HG03520 (cell line): Measurements from ENCODE around the gene TSPAN32.

Experiments used
- ATAC-seq: cut with Tn5 transposase; IDR thresholded peaks from one replicate; pipeline ENCODE4 v1.9.1; 2021; ENCODE audit warnings: mild to moderate bottlenecking, moderate library complexity; ENCODE audit not compliant: unreplicated experiment

Gene TSPAN32

GRCh38 chr11:2314136-2314524 lies 12.3 kb downstream of the TSPAN32 start:
- no peak for ATAC-seq

DNA sequence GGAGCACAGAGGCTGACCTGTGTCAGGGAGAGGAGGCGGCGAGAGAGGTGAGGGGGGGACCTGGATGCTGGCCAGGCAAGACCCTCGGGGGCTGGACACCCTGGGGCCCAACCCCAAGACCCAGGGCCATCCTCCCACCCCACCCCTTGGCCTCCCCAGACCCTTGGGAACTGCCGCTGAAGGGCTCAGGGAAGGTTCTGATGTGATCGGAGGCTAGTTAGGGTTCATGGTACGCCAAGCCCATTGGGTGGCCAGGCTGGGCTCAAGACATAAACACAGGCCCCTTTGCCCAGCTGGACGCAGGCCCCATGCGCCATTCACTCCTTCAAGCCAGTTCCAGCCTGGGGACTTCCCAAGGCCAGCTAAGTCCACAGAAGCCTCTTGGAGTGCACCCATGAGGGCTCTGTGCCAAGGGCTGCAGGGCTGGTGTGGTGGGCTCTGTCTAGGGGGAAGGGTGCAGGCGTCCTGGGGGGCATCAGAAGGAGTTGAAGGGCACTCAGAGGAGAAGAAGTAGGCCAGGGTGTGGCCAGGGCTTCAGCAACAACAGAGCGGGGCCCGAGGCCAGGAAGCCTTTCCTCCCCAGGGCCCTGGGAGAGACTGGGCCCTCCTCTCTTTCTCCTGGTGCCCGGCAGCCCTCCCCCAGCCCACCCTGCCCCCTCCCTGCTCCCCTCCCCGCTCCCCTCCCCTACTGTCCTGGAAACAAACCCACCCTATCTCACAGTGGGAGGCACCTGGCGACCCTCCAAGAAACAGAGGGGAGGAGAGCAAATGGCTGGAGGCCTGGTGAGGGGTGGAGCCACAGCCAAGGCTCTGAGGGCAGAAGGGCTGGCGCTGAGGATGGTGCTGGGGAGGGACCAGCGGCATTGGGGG lies 12.9 kb downstream of the TSPAN32 start:
- ATAC-seq = no peak

- no peak for ATAC-seq
Measured at GRCh38 chr11:2315395-2316168, 13.8 kb downstream of the TSPAN32 start.

GRCh38 chr11:2316169-2316962 lies 14.6 kb downstream of the TSPAN32 start:
- ATAC-seq = no peak

GRCh38 chr11:2316963-2317244 lies 15.1 kb downstream of the TSPAN32 start:
- ATAC-seq = no peak

DNA sequence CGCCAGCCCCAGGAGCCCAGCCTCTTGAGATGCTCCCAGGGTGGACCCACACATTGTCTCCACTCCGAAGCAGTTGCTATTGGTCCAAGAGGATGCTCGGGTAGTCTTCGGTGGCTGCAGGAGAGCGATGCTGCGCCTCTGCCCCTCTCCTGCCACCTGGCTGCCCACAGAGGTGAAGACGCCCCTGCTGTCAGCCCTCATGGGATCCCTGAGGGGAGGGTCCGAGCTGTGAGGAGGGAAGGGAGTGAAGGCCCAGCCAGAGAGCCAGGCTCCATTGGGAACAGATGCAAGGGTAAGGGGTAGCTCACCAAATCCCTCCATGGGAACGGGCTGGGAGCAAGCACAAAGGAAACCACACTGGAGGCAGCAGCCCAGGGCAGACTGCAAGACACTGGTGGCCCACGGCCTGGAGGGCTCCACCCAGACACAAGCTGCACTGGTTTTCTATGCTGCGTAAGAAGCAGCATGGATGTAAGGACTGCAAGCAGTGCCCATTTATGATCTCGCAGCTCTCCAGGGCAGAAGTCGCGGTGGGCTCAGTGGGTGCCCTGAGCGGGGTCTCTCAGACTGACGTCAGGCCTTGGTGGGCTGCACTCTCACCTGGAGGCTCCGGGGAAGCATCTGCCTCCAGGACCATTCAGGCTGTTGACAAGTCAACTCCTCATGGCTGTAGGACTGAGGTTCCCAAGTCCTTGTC lies 15.7 kb downstream of the TSPAN32 start:
- no peak for ATAC-seq

- ATAC-seq = no peak
Measured at GRCh38 chr11:2318123-2318522, 16.3 kb downstream of the TSPAN32 start.

DNA sequence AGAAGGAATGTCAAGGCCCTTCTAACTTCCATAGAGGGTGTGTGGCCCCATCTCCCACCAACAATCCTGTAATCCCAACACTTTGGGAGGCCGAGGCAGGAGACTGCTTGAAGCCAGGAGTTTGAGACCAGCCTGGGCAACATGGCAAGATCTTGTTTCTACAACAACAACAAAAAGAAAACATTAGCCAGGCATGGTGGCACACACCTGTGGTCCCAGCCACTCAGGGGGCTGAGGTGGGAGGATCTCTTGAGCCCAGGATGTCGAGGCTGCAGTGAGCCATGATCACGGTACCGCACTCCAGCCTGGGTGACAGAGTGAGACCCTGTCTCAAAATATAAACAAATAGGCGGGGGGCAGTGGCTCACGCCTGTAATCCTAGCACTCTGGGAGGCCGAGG lies 16.9 kb downstream of the TSPAN32 start:
- ATAC-seq = no peak

- ATAC-seq = no peak
Measured at GRCh38 chr11:2319791-2320472, 18.1 kb downstream of the TSPAN32 start.

DNA sequence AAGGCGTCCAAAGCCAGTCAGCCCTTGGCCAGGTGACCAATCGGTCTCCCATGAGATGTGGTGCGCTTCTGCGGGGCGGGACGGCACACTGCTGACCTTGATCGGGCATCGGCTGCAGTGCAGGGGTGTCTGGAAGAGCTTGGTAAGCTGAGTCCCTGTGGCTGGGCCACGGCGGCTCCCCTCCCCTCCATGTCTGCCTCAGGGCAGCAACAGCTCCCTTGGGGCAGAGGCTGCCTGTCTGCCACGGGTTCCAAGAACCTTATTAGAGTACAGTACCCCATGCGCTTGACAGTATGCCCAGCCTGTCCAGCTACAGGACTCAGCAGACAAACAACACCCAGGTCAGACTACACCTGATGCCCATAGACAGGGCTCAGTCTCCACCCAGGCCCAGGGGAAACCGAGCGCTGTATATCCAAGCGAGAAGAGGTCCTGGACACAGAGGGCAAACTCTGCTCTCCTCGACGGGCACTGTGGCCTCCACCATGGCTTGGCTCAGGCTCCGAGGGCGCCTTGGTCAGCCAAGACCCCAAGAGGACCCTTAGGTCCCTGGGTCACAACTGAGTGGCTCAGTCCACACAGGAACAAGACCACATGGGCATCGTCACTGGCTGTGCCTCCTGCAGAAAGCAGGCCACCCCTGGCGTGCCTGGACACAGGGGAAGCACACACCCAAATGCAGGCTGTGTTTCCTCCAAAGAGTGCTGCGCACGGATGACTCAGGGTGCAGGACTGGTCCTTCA lies 18.9 kb downstream of the TSPAN32 start:
- no peak for ATAC-seq

- ATAC-seq = no peak
Measured at GRCh38 chr11:2321311-2321683, 19.5 kb downstream of the TSPAN32 start.

DNA sequence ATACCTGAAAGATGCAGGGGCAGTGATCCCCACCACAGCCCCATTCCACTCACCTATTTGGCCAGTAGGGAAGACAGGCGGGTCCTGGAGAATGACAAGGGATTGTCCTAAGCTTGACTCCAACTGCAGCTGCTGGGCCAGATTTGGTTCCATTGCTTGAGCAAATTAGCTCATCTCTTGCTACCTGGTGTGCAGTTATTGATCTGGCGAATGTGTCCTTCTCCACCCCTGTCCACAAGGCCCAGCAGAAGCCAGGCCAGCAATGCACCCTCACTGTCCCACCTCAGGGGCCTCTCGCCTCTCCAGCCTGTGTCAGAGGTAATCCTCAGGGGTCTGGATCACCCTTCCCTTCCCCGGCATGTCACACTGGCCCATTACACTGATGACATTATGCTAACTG lies 23.3 kb downstream of the TSPAN32 start:
- ATAC-seq = no peak

DNA sequence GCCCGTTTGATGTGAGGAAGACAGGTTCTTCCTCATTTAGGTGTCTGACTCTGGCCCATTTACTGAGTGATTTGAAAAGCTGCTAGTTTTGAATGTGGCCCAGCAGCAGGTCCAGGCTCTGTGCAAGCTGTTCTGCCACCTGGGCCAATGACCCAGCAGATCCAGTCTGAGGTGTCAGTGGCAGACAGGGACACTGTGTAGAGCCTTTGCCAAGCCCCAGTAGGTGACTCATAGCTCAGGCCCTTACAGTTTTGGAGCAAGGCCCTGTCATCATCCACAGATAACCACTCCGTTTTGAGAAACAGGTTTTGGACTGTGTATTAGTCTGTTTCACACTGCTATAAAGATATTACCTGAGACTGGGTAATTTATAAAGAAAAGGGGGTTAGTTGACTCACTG lies 23.9 kb downstream of the TSPAN32 start:
- ATAC-seq = no peak

GRCh38 chr11:2327032-2327431 lies 25.2 kb downstream of the TSPAN32 start:
- ATAC-seq = no peak

GRCh38 chr11:2328021-2328420 lies 26.2 kb downstream of the TSPAN32 start:
- no peak for ATAC-seq

GRCh38 chr11:2328656-2329354 lies 27.0 kb downstream of the TSPAN32 start:
- ATAC-seq = no peak

DNA sequence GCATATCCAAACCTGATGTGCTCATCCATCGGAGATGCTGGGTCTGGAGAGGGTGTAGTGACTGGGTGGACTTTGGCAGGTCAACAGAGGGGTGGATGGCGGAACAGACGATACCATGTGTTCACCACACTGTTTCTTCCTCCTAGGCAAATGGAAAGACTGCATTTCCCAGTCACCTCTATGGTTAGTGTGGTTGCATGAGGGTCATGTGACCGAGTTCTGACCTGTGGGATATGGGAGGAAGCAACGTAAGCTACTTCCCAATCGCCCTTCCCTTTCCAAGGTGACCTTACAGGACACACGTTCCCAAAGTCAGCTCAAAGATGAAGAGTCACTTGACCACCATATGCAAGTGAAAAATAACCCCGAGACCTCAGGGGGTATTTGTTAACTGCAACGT lies 27.7 kb downstream of the TSPAN32 start:
- ATAC-seq = no peak

- ATAC-seq = no peak
Measured at GRCh38 chr11:2330696-2331095, 28.9 kb downstream of the TSPAN32 start.

- no peak for ATAC-seq
Measured at GRCh38 chr11:2331404-2331803, 29.6 kb downstream of the TSPAN32 start.
